GM21619 (cell line): ENCODE measurements around the gene PIGT.

Experiments used
- ATAC-seq: cut with Tn5 transposase; IDR thresholded peaks from one replicate; pipeline ENCODE4 v1.9.1; 2021; ENCODE audit not compliant: unreplicated experiment

PIGT gene

GRCh38 chr20:45415822-45416637, at the start of gene PIGT:
TSS of gene PIGT (plus strand) at chr20:45416141. CDS start at chr20:45416157, 16 bp downstream.
- peak; percentile 64 for ATAC-seq

- ATAC-seq = no peak
Measured at GRCh38 chr20:45366192-45366591, 49.7 kb upstream of the PIGT start.

- ATAC-seq = no peak
Measured at GRCh38 chr20:45366631-45367030, 49.3 kb upstream of the PIGT start.

- no peak for ATAC-seq
Measured at GRCh38 chr20:45367126-45367525, 48.8 kb upstream of the PIGT start.

GRCh38 chr20:45368221-45368980, 47.5 kb upstream of the PIGT start:
- ATAC-seq = peak; percentile 73

- ATAC-seq = no peak
Measured at GRCh38 chr20:45370571-45371160, 45.3 kb upstream of the PIGT start.

- ATAC-seq = no peak
Measured at GRCh38 chr20:45372241-45372640, 43.7 kb upstream of the PIGT start.

GRCh38 chr20:45372646-45373352, 43.1 kb upstream of the PIGT start:
- no peak for ATAC-seq

- ATAC-seq = peak; percentile 61
Measured at GRCh38 chr20:45373353-45374100, 42.4 kb upstream of the PIGT start.

- ATAC-seq = no peak
Measured at GRCh38 chr20:45374101-45374467, 41.9 kb upstream of the PIGT start.

- ATAC-seq = no peak
Measured at GRCh38 chr20:45374966-45375365, 41.0 kb upstream of the PIGT start.

- no peak for ATAC-seq
Measured at GRCh38 chr20:45377269-45377668, 38.7 kb upstream of the PIGT start.

GRCh38 chr20:45378191-45378590, 37.8 kb upstream of the PIGT start, which contains the start of gene TP53TG5:
TSS of gene TP53TG5 (minus strand) at chr20:45378325. CDS start at chr20:45378236, 89 bp downstream.
- ATAC-seq = no peak

GRCh38 chr20:45387274-45387673, 28.7 kb upstream of the PIGT start:
- no peak for ATAC-seq

GRCh38 chr20:45390931-45391330, 25.0 kb upstream of the PIGT start:
- ATAC-seq = no peak

- ATAC-seq = no peak
Measured at GRCh38 chr20:45391559-45391958, 24.4 kb upstream of the PIGT start.

- ATAC-seq = no peak
Measured at GRCh38 chr20:45392733-45393132, 23.2 kb upstream of the PIGT start.

GRCh38 chr20:45394221-45395113, 21.5 kb upstream of the PIGT start:
- no peak for ATAC-seq

- no peak for ATAC-seq
Measured at GRCh38 chr20:45395114-45395415, 20.9 kb upstream of the PIGT start.

GRCh38 chr20:45399018-45399417, 16.9 kb upstream of the PIGT start:
- no peak for ATAC-seq
